ENCODE data around the gene ARHGEF39. TPM values are rescaled to one million over a fixed set of nuclear protein-coding genes. Genes with fewer than 3 reads are reported as not detected.

The ARHGEF39 gene
- total RNA-seq, 1 donor from 2014 or later: 1.6 TPM

GRCh38 chr9:35658137-35658967 lies 6.6 kb downstream of the ARHGEF39 start, which contains the start of gene CCDC107:
TSS of gene CCDC107 (plus strand) at chr9:35658292. CDS start at chr9:35658380, 88 bp downstream.
- Mint-ChIP-seq H3K36me3 (ENCODE audit: unreplicated experiment) (peaks cover 9% of the 10 kb centered on the region), H3K9me3 (ENCODE audit: unreplicated experiment) (no peaks in the 10 kb centered on the region), H3K4me3 (ENCODE audit: unreplicated experiment) (peak within 1 kb of the TSS; percentile 84), H3K27ac (ENCODE audit: unreplicated experiment) (peak within 1 kb of the TSS; percentile 95), H3K27me3 (ENCODE audit: unreplicated experiment) (no peaks in the 10 kb centered on the region), H3K4me1 (ENCODE audit: unreplicated experiment) (peaks cover 49% of the 10 kb centered on the region)
- peak; percentile 97 for DNase-seq (ENCODE audit: extremely low spot score, unreplicated experiment)
- TF ChIP-seq CTCF (IDR thresholded peaks at IDR 0.05): peak; percentile 79

- H3K27me3 Mint-ChIP-seq (ENCODE audit: unreplicated experiment): no peaks in the 10 kb centered on the region
- H3K36me3 Mint-ChIP-seq (ENCODE audit: unreplicated experiment): peaks cover 9% of the 10 kb centered on the region
- DNase-seq (ENCODE audit: extremely low spot score, unreplicated experiment): peak; percentile 99
- H3K4me1 Mint-ChIP-seq (ENCODE audit: unreplicated experiment): peaks cover 45% of the 10 kb centered on the region
- no peak for TF ChIP-seq CTCF (IDR thresholded peaks at IDR 0.05)
- H3K27ac Mint-ChIP-seq (ENCODE audit: unreplicated experiment): peak within 1 kb of the TSS; percentile 95
- H3K4me3 Mint-ChIP-seq (ENCODE audit: unreplicated experiment): peak within 1 kb of the TSS; percentile 84
- H3K9me3 Mint-ChIP-seq (ENCODE audit: unreplicated experiment): no peaks in the 10 kb centered on the region
Observed at GRCh38 chr9:35657546-35658136, 7.4 kb downstream of the ARHGEF39 start, which contains the start of gene RMRP. TSS of gene RMRP (minus strand) at chr9:35658019.

GRCh38 chr9:35656831-35657545 lies 8.0 kb downstream of the ARHGEF39 start:
- H3K4me3 Mint-ChIP-seq (ENCODE audit: unreplicated experiment): peak overlapping the region; percentile 71
- H3K27ac Mint-ChIP-seq (ENCODE audit: unreplicated experiment): peak overlapping the region; percentile 95
- no peaks in the 10 kb centered on the region for H3K27me3 Mint-ChIP-seq (ENCODE audit: unreplicated experiment)
- TF ChIP-seq CTCF (IDR thresholded peaks at IDR 0.05): no peak
- peaks cover 9% of the 10 kb centered on the region for H3K36me3 Mint-ChIP-seq (ENCODE audit: unreplicated experiment)
- no peak for DNase-seq (ENCODE audit: extremely low spot score, unreplicated experiment)
- peaks cover 41% of the 10 kb centered on the region for H3K4me1 Mint-ChIP-seq (ENCODE audit: unreplicated experiment)
- H3K9me3 Mint-ChIP-seq (ENCODE audit: unreplicated experiment): no peaks in the 10 kb centered on the region

- no peak for TF ChIP-seq CTCF (IDR thresholded peaks at IDR 0.05)
- Mint-ChIP-seq H3K4me3 (ENCODE audit: unreplicated experiment) (no peak overlapping the region), H3K27me3 (ENCODE audit: unreplicated experiment) (no peaks in the 10 kb centered on the region), H3K4me1 (ENCODE audit: unreplicated experiment) (peaks cover 37% of the 10 kb centered on the region), H3K9me3 (ENCODE audit: unreplicated experiment) (no peaks in the 10 kb centered on the region), H3K36me3 (ENCODE audit: unreplicated experiment) (peaks cover 9% of the 10 kb centered on the region), H3K27ac (ENCODE audit: unreplicated experiment) (peak overlapping the region; percentile 95)
- no peak for DNase-seq (ENCODE audit: extremely low spot score, unreplicated experiment)
Observed at GRCh38 chr9:35656348-35656747, 8.6 kb downstream of the ARHGEF39 start.
